Measurements from ENCODE around the gene SLITRK6.

SLITRK6 gene

GRCh38 chr13:85825454-85825853 is 26.2 kb upstream of the SLITRK6 start:
- DNase-seq (ENCODE audit: low read depth): no peak
- no peak overlapping the region for H3K4me3 ChIP-seq (ENCODE audit: low read depth, low read length)
- TF ChIP-seq MAX (IDR thresholded peaks at IDR 0.05; ENCODE audit: low read depth, low read length) (no peak), CTCF (IDR thresholded peaks at IDR 0.05; ENCODE audit: low read depth, low read length) (no peak), MYC (IDR thresholded peaks at IDR 0.05; ENCODE audit: low read depth, low read length) (no peak), POLR2A (IDR thresholded peaks at IDR 0.05; ENCODE audit: extremely low read depth, insufficient read length) (no peak)

- DNase-seq (ENCODE audit: low read depth): no peak
- H3K4me3 ChIP-seq (ENCODE audit: low read depth, low read length): no peak overlapping the region
- TF ChIP-seq MYC (IDR thresholded peaks at IDR 0.05; ENCODE audit: low read depth, low read length) (no peak), CTCF (IDR thresholded peaks at IDR 0.05; ENCODE audit: low read depth, low read length) (no peak)
These were observed 24.6 kb upstream of the SLITRK6 start for GRCh38 chr13:85823832-85824231.

GRCh38 chr13:85819513-85819912 is 20.3 kb upstream of the SLITRK6 start:
- DNase-seq (ENCODE audit: low read depth): no peak
- no peak overlapping the region for H3K4me3 ChIP-seq (ENCODE audit: low read depth, low read length)
- TF ChIP-seq CTCF (IDR thresholded peaks at IDR 0.05; ENCODE audit: low read depth, low read length): no peak
- TF ChIP-seq MYC (IDR thresholded peaks at IDR 0.05; ENCODE audit: low read depth, low read length): no peak
- TF ChIP-seq MAX (IDR thresholded peaks at IDR 0.05; ENCODE audit: low read depth, low read length): no peak
- no peak for TF ChIP-seq POLR2A (IDR thresholded peaks at IDR 0.05; ENCODE audit: extremely low read depth, insufficient read length)

GRCh38 chr13:85816413-85816812 is 17.2 kb upstream of the SLITRK6 start:
- DNase-seq (ENCODE audit: low read depth): no peak
- no peak overlapping the region for H3K4me3 ChIP-seq (ENCODE audit: low read depth, low read length)
- TF ChIP-seq CTCF (IDR thresholded peaks at IDR 0.05; ENCODE audit: low read depth, low read length) (no peak), MAX (IDR thresholded peaks at IDR 0.05; ENCODE audit: low read depth, low read length) (no peak), POLR2A (IDR thresholded peaks at IDR 0.05; ENCODE audit: extremely low read depth, insufficient read length) (no peak), MYC (IDR thresholded peaks at IDR 0.05; ENCODE audit: low read depth, low read length) (no peak)

- no peak for TF ChIP-seq CTCF (IDR thresholded peaks at IDR 0.05; ENCODE audit: low read depth, low read length)
- TF ChIP-seq POLR2A (IDR thresholded peaks at IDR 0.05; ENCODE audit: extremely low read depth, insufficient read length): no peak
- TF ChIP-seq MAX (IDR thresholded peaks at IDR 0.05; ENCODE audit: low read depth, low read length): no peak
- TF ChIP-seq MYC (IDR thresholded peaks at IDR 0.05; ENCODE audit: low read depth, low read length): no peak
- no peak overlapping the region for H3K4me3 ChIP-seq (ENCODE audit: low read depth, low read length)
- no peak for DNase-seq (ENCODE audit: low read depth)
These were observed 13.1 kb upstream of the SLITRK6 start for GRCh38 chr13:85812282-85812681.

- peak; percentile 10 for DNase-seq (ENCODE audit: low read depth)
- H3K4me3 ChIP-seq (ENCODE audit: low read depth, low read length): no peak overlapping the region
- TF ChIP-seq POLR2A (IDR thresholded peaks at IDR 0.05; ENCODE audit: extremely low read depth, insufficient read length) (no peak), MAX (IDR thresholded peaks at IDR 0.05; ENCODE audit: low read depth, low read length) (no peak), CTCF (IDR thresholded peaks at IDR 0.05; ENCODE audit: low read depth, low read length) (no peak), MYC (IDR thresholded peaks at IDR 0.05; ENCODE audit: low read depth, low read length) (no peak)
These were observed 9.6 kb upstream of the SLITRK6 start for GRCh38 chr13:85808811-85809210.

Measured in NB4 (cell line).